Tibial nerve (tissue), 4 donors: ENCODE measurements around the gene MTCH1.

ENCODE experiments used
- EP300 ChIP-seq, 2 donors: sonication (generic); formaldehyde crosslinking; IDR thresholded peaks; one replicate each; pipeline ENCODE4 v1.6.1; 2017; ENCODE audit warnings: antibody characterized with exemption in 2 of 2, mild to moderate bottlenecking in 1 of 2
- POLR2A ChIP-seq, 2 donors: fragments of 450-650 bp; IDR thresholded peaks; one replicate each; pipeline ENCODE4 v1.6.1; 2017; ENCODE audit warnings: antibody characterized with exemption in 2 of 2, mild to moderate bottlenecking in 2 of 2, moderate library complexity in 2 of 2
- TF ChIP-seq, protein P1 (sequence below), 5 experiments: fragments of 200-600 bp in 3 of 5; fragments of 450-650 bp in 2 of 5; sonication (generic) in 3 of 5; IDR thresholded peaks; one replicate each; pipeline ENCODE4 v1.5.1; 2016 to 2019; ENCODE audit warnings: antibody characterized with exemption in 5 of 5, mild to moderate bottlenecking in 3 of 5, moderate library complexity in 2 of 5

DNA sequence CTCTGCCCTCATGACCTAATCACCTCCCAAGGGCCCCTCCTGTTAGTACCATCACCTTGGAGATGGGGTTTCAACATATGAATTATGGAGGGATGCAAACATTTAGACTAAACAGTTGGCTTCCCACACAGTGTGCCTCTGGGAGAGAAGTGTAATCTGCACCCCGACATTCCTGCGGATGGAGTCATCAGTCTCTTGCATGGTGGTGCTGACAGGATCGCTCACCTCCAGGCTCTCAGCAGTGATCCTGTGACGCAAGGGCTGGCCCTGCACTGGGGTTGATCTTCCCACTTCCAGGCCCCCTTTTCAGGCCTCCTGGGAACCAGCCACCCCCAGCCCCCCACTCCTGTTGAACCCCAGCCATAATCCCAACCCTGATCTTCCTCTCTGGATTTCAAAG is 47.5 kb downstream of the MTCH1 start:
- TF ChIP-seq, protein P1, sequence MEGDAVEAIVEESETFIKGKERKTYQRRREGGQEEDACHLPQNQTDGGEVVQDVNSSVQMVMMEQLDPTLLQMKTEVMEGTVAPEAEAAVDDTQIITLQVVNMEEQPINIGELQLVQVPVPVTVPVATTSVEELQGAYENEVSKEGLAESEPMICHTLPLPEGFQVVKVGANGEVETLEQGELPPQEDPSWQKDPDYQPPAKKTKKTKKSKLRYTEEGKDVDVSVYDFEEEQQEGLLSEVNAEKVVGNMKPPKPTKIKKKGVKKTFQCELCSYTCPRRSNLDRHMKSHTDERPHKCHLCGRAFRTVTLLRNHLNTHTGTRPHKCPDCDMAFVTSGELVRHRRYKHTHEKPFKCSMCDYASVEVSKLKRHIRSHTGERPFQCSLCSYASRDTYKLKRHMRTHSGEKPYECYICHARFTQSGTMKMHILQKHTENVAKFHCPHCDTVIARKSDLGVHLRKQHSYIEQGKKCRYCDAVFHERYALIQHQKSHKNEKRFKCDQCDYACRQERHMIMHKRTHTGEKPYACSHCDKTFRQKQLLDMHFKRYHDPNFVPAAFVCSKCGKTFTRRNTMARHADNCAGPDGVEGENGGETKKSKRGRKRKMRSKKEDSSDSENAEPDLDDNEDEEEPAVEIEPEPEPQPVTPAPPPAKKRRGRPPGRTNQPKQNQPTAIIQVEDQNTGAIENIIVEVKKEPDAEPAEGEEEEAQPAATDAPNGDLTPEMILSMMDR (IDR thresholded peaks at IDR 0.05): no peak
- TF ChIP-seq POLR2A (IDR thresholded peaks at IDR 0.05) (no peak), EP300 (IDR thresholded peaks at IDR 0.05) (no peak)
